H9 (cell line): ENCODE measurements around the gene PGR. TPM values are rescaled to one million over a fixed set of nuclear protein-coding genes. Genes with fewer than 3 reads are reported as not detected.

Experiments used
- DNase-seq: peaks from one replicate; pipeline ENCODE4 v3.0.0-alpha.2; 2017
- H2AFZ ChIP-seq: one replicate; pipeline ENCODE4 v1.6.1; 2013; ENCODE audit warnings: mild to moderate bottlenecking, low read length, control low read depth, moderate library complexity
- H2AK5ac ChIP-seq: 2 replicates; pipeline ENCODE4 v1.6.1; 2013; ENCODE audit warnings: low read length, control low read depth, mixed read lengths; ENCODE audit not compliant: insufficient read length
- H2BK120ac ChIP-seq: one replicate; pipeline ENCODE4 v1.6.1; 2013; ENCODE audit warnings: low read depth, mild to moderate bottlenecking, low read length, control low read depth, inconsistent platforms; ENCODE audit not compliant: poor library complexity, severe bottlenecking
- H2BK12ac ChIP-seq: 2 replicates; pipeline ENCODE4 v1.6.1; 2013; ENCODE audit warnings: low read length, control low read depth, mixed read lengths, low read depth; ENCODE audit not compliant: insufficient read length
- H2BK15ac ChIP-seq: 2 replicates; pipeline ENCODE4 v1.6.1; 2013; ENCODE audit warnings: low read depth, low read length, control low read depth
- H2BK20ac ChIP-seq: one replicate; pipeline ENCODE4 v1.6.1; 2013; ENCODE audit warnings: low read depth, mild to moderate bottlenecking, low read length, control low read depth, inconsistent platforms; ENCODE audit not compliant: poor library complexity, severe bottlenecking
- H2BK5ac ChIP-seq: 2 replicates; pipeline ENCODE4 v1.6.1; 2013; ENCODE audit warnings: low read length, control low read depth, mixed read lengths; ENCODE audit not compliant: insufficient read length
- H3K14ac ChIP-seq: 2 replicates; pipeline ENCODE4 v1.6.1; 2013; ENCODE audit warnings: low read length, control low read depth; ENCODE audit not compliant: insufficient read depth
- H3K18ac ChIP-seq: 2 replicates; pipeline ENCODE4 v1.6.1; 2013; ENCODE audit warnings: low read depth, mild to moderate bottlenecking, mixed read lengths, low read length, control low read depth; ENCODE audit not compliant: insufficient read length
- H3K23ac ChIP-seq: 2 replicates; pipeline ENCODE4 v1.6.1; 2013; ENCODE audit warnings: low read length, control low read depth, mixed read lengths, low read depth; ENCODE audit not compliant: insufficient read length
- H3K23me2 ChIP-seq: 2 replicates; pipeline ENCODE4 v1.6.1; 2013; ENCODE audit warnings: low read depth, mild to moderate bottlenecking, mixed read lengths, low read length, control low read depth; ENCODE audit not compliant: insufficient read length, poor library complexity, severe bottlenecking
- H3K27ac ChIP-seq: 2 replicates; pipeline ENCODE4 v1.5.1; 2013; ENCODE audit warnings: low read length, control low read depth, mixed read lengths, low read depth; ENCODE audit not compliant: insufficient read length
- H3K27me3 ChIP-seq: 2 replicates; pipeline ENCODE4 v1.6.1; 2013; ENCODE audit warnings: low read length, control low read depth, inconsistent platforms; ENCODE audit not compliant: insufficient read depth
- H3K4ac ChIP-seq: 2 replicates; pipeline ENCODE4 v1.6.1; 2013; ENCODE audit warnings: low read depth, mild to moderate bottlenecking, control low read depth, inconsistent platforms, low read length, moderate library complexity
- H3K4me1 ChIP-seq: 2 replicates; pipeline ENCODE4 v1.6.1; 2013; ENCODE audit warnings: low read length, control low read depth, inconsistent platforms; ENCODE audit not compliant: insufficient read depth
- H3K4me2 ChIP-seq: 2 replicates; pipeline ENCODE4 v1.6.1; 2013; ENCODE audit warnings: low read length, control low read depth, mixed read lengths; ENCODE audit not compliant: insufficient read length, insufficient read depth
- H3K56ac ChIP-seq: 2 replicates; pipeline ENCODE4 v1.6.1; 2013; ENCODE audit warnings: low read depth, mild to moderate bottlenecking, mixed read lengths, low read length, control low read depth; ENCODE audit not compliant: insufficient read length
- H3K79me1 ChIP-seq: 2 replicates; pipeline ENCODE4 v1.6.1; 2013; ENCODE audit warnings: low read depth, mild to moderate bottlenecking, moderate library complexity, low read length, control low read depth, inconsistent platforms; ENCODE audit not compliant: insufficient read depth, poor library complexity, severe bottlenecking
- H3K79me2 ChIP-seq: 2 replicates; pipeline ENCODE4 v1.6.1; 2013; ENCODE audit warnings: low read length, control low read depth, inconsistent platforms; ENCODE audit not compliant: insufficient read depth
- H3K9ac ChIP-seq: 2 replicates; pipeline ENCODE4 v1.6.1; 2013; ENCODE audit warnings: low read length, control low read depth, mixed read lengths; ENCODE audit not compliant: insufficient read length; ENCODE audit errors: extremely low read depth
- H3K9me3 ChIP-seq: one replicate; pipeline ENCODE4 v1.6.1; 2013; ENCODE audit warnings: low read depth, low read length, inconsistent platforms; ENCODE audit not compliant: control insufficient read depth
- H3T11ph ChIP-seq: one replicate; pipeline ENCODE4 v1.6.1; 2013; ENCODE audit warnings: mild to moderate bottlenecking, low read length, control low read depth, inconsistent platforms
- H4K20me1 ChIP-seq: one replicate; pipeline ENCODE4 v1.6.1; 2013; ENCODE audit not compliant: control insufficient read depth, insufficient read length, insufficient read depth
- H4K5ac ChIP-seq: 2 replicates; pipeline ENCODE4 v1.6.1; 2013; ENCODE audit warnings: low read depth, mild to moderate bottlenecking, mixed read lengths, low read length, control low read depth; ENCODE audit not compliant: insufficient read length
- H4K8ac ChIP-seq: replicated peaks from 2 replicates; pipeline ENCODE4 v1.6.1; 2013; ENCODE audit warnings: low read length, control low read depth, mixed read lengths, low read depth; ENCODE audit not compliant: insufficient read length
- H4K91ac ChIP-seq: 2 replicates; pipeline ENCODE4 v1.6.1; 2013; ENCODE audit warnings: low read depth, mild to moderate bottlenecking, moderate library complexity, mixed read lengths, low read length, control low read depth; ENCODE audit not compliant: insufficient read length
- H3K27ac Mint-ChIP-seq, 3 experiments: 2 replicates in 2 of 3; 3 replicates in 1 of 3; pipeline ENCODE4 v1.8.0; 2020 to 2021; ENCODE audit warnings: mixed read lengths in 3 of 3, mild to moderate bottlenecking in 1 of 3, moderate library complexity in 1 of 3
- H3K27me3 Mint-ChIP-seq: 2 replicates; pipeline ENCODE4 v1.8.0; 2021; ENCODE audit warnings: low read depth, mild to moderate bottlenecking, moderate library complexity, mixed read lengths
- H3K36me3 Mint-ChIP-seq, 3 experiments: 2 replicates in 2 of 3; 3 replicates in 1 of 3; pipeline ENCODE4 v1.8.0; 2020 to 2021; ENCODE audit warnings: low read depth in 3 of 3, mixed read lengths in 3 of 3; ENCODE audit not compliant: insufficient read depth in 1 of 3
- H3K4me1 Mint-ChIP-seq, 2 experiments: 2 replicates each; pipeline ENCODE4 v1.8.0; 2020; ENCODE audit warnings: mixed read lengths in 2 of 2
- H3K4me3 Mint-ChIP-seq, 2 experiments: 2 replicates in 1 of 2; 3 replicates in 1 of 2; pipeline ENCODE4 v1.8.0; 2020 to 2021; ENCODE audit warnings: mild to moderate bottlenecking in 2 of 2, mixed read lengths in 2 of 2, moderate library complexity in 1 of 2
- H3K9me3 Mint-ChIP-seq, 2 experiments: 2 replicates in 1 of 2; 3 replicates in 1 of 2; pipeline ENCODE4 v1.8.0; 2020; ENCODE audit warnings: mild to moderate bottlenecking in 2 of 2, mixed read lengths in 2 of 2, moderate library complexity in 1 of 2
- WGBS: extraction: QIAGEN DNeasy Blood & Tissue Kit; methylation state at CpG from one replicate; pipeline ENCODE4 v1.1.7; 2013; ENCODE audit warnings: missing lambda C conversion rate, low lambda C conversion rate, mixed read lengths; ENCODE audit not compliant: insufficient read length; ENCODE audit errors: extremely low coverage; 5-methylcytosine and 5-hydroxymethylcytosine counted together
- total RNA-seq: library from RNA; stranded (reverse); gene quantifications from 2 replicates; pipeline ENCODE4 v1.2.1, GENCODE V29; 2021
- TF ChIP-seq, protein P1 (sequence below): fragments of 200-600 bp; sonication (generic); conservative IDR thresholded peaks from 3 replicates; pipeline ENCODE4 v1.8.0; 2021; ENCODE audit warnings: antibody characterized with exemption, mild to moderate bottlenecking

Gene PGR
- total RNA-seq, 1 experiment from 2014 or later = 0.02 TPM

DNA sequence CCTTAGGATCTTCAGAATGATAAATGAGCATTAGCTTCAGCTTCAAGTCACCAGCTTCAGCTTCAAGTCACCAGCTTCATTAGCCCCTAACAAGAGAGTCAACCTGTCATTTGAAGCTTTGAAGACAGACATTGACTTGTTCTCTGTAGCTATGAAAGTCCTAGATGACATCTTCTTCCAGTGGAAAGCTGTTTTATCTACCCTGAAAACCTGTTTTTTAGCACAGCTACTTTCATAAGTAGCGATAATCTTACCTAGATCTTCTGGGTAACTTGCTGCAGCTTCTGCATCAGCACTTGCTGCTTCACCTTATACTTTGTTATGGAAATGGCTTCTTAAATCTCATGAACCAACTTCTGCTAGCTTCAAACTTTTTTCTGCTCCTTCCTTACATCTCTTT lies 85.7 kb downstream of the PGR start:
- H3K27ac Mint-ChIP-seq = no peak overlapping the region
- Histone ChIP-seq H4K8ac (no peak overlapping the region), H3K27me3 (no peaks in the 10 kb centered on the region), H3K56ac (no peak overlapping the region), H2BK15ac (no peak overlapping the region), H3K27ac (no peak overlapping the region), H4K91ac (no peak overlapping the region), H3K79me1 (no peaks in the 10 kb centered on the region), H3K4me2 (no peak overlapping the region), H2BK5ac (no peak overlapping the region), H3K4ac (no peak overlapping the region), H2BK20ac (no peak overlapping the region), H3T11ph (no peak overlapping the region), H3K9me3 (no peaks in the 10 kb centered on the region), H3K9ac (no peak overlapping the region), H3K14ac (no peak overlapping the region), H3K79me2 (no peaks in the 10 kb centered on the region), H2BK120ac (no peak overlapping the region), H2AK5ac (no peak overlapping the region), H3K23me2 (no peaks in the 10 kb centered on the region), H3K4me1 (no peaks in the 10 kb centered on the region), H2AFZ (no peak overlapping the region), H3K23ac (no peak overlapping the region), H2BK12ac (no peak overlapping the region), H3K18ac (no peak overlapping the region), H4K5ac (no peak overlapping the region), H4K20me1 (no peaks in the 10 kb centered on the region)
- H3K4me3 Mint-ChIP-seq = no peak overlapping the region
- TF ChIP-seq, protein P1, sequence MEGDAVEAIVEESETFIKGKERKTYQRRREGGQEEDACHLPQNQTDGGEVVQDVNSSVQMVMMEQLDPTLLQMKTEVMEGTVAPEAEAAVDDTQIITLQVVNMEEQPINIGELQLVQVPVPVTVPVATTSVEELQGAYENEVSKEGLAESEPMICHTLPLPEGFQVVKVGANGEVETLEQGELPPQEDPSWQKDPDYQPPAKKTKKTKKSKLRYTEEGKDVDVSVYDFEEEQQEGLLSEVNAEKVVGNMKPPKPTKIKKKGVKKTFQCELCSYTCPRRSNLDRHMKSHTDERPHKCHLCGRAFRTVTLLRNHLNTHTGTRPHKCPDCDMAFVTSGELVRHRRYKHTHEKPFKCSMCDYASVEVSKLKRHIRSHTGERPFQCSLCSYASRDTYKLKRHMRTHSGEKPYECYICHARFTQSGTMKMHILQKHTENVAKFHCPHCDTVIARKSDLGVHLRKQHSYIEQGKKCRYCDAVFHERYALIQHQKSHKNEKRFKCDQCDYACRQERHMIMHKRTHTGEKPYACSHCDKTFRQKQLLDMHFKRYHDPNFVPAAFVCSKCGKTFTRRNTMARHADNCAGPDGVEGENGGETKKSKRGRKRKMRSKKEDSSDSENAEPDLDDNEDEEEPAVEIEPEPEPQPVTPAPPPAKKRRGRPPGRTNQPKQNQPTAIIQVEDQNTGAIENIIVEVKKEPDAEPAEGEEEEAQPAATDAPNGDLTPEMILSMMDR = no peak
- no peaks in the 10 kb centered on the region for H3K27me3 Mint-ChIP-seq
- H3K9me3 Mint-ChIP-seq = no peaks in the 10 kb centered on the region
- H3K36me3 Mint-ChIP-seq = no peaks in the 10 kb centered on the region
- H3K4me1 Mint-ChIP-seq = peaks cover 3 to 8% of the 10 kb centered on the region in 2 experiments; a peak in 3 of 4 replicates
- WGBS = no CpG with 5 or more reads among the region's 1 CpG
- no peak for DNase-seq
